ENCODE results near the gene OR2K2. TPM values are rescaled to one million over a fixed set of nuclear protein-coding genes. Genes with fewer than 3 reads are reported as not detected.

The OR2K2 gene
- total RNA-seq = not detected

GRCh38 chr9:111330124-111330523 is at the start of gene OR2K2:
OR2K2 (minus strand) TSS chr9:111330224; CDS start chr9:111328433, 1,791 bp downstream.
- no peaks in the 10 kb centered on the region for H3K27me3 ChIP-seq
- H3K9me3 ChIP-seq = no peaks in the 10 kb centered on the region
- no peak within 1 kb of the TSS for H3K27ac ChIP-seq
- H3K4me3 ChIP-seq = no peak within 1 kb of the TSS
- no peak for TF ChIP-seq POLR2A (IDR thresholded peaks at IDR 0.05)
- TF ChIP-seq, protein P1, sequence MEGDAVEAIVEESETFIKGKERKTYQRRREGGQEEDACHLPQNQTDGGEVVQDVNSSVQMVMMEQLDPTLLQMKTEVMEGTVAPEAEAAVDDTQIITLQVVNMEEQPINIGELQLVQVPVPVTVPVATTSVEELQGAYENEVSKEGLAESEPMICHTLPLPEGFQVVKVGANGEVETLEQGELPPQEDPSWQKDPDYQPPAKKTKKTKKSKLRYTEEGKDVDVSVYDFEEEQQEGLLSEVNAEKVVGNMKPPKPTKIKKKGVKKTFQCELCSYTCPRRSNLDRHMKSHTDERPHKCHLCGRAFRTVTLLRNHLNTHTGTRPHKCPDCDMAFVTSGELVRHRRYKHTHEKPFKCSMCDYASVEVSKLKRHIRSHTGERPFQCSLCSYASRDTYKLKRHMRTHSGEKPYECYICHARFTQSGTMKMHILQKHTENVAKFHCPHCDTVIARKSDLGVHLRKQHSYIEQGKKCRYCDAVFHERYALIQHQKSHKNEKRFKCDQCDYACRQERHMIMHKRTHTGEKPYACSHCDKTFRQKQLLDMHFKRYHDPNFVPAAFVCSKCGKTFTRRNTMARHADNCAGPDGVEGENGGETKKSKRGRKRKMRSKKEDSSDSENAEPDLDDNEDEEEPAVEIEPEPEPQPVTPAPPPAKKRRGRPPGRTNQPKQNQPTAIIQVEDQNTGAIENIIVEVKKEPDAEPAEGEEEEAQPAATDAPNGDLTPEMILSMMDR (IDR thresholded peaks at IDR 0.05) = no peak
- no peak for DNase-seq
- no peaks in the 10 kb centered on the region for H3K36me3 ChIP-seq
- no peaks in the 10 kb centered on the region for H3K4me1 ChIP-seq

DNA sequence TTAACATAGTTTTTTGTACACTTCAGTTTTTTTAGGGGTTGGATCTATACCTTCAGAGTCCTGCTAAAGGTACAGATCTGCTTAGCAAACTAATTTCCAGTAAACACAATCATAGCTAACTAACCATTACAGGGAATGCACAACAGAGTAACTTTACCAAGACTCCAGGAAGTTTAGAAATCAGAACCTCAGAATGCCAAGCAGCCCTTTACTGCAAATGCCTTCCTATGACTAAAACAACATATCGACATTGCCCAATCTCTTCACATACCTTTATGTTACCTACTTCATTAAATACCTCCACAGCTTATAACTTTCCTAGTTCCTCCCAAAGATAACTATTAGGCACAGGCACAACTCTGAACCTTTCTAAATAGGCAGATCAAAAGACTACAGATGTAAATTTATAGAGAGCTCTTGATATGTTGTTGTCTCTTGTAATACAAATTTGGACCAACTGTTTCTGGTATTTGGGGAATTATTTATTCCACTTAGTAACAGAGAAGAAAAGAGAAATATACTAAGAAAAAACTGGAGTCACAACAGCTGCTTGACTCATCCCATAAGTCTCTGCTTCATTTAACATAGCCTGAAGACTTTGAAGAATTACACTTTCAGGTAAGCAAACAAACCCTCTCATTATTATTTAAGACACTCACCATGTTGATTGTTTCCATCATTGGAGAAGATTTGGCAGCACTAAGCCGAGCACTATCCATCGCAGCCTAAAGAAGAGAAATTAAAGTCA is 46.0 kb upstream of the OR2K2 start:
- Histone ChIP-seq H3K36me3 (peaks cover 0 to 95% (median 0%) of the 10 kb centered on the region in 3 donors), H3K9me3 (no peaks in the 10 kb centered on the region), H3K27ac (no peak overlapping the region), H3K4me1 (no peaks in the 10 kb centered on the region), H3K4me3 (no peak overlapping the region), H3K27me3 (no peaks in the 10 kb centered on the region)
- TF ChIP-seq POLR2A (IDR thresholded peaks at IDR 0.05) = no peak
- TF ChIP-seq, protein P1 (IDR thresholded peaks at IDR 0.05) = no peak
- no peak for DNase-seq

DNA sequence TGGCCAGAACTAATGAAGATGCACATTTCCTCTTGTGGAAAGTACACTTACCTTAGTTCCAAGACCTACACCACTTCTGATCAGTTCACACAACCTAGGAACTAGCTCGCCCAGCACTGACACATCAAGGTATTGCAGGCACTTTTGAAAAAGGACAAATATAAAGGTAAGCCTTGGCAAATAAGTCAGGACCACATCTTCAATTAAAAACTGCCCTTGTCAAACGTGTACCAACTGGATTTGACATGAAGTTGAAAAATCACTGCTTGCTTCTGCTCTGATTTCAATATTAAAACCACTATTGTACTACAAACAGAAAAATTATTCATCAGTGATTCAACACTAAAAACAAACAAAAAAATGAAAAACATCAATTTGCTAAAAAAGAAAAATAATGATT is 45.0 kb upstream of the OR2K2 start:
- Histone ChIP-seq H3K36me3 (peaks cover 0 to 96% (median 0%) of the 10 kb centered on the region in 3 donors), H3K4me3 (no peak overlapping the region), H3K27me3 (no peaks in the 10 kb centered on the region), H3K9me3 (no peaks in the 10 kb centered on the region), H3K4me1 (no peaks in the 10 kb centered on the region), H3K27ac (no peak overlapping the region)
- TF ChIP-seq, protein P1 (IDR thresholded peaks at IDR 0.05) = no peak
- no peak for TF ChIP-seq POLR2A (IDR thresholded peaks at IDR 0.05)
- no peak for DNase-seq

DNA sequence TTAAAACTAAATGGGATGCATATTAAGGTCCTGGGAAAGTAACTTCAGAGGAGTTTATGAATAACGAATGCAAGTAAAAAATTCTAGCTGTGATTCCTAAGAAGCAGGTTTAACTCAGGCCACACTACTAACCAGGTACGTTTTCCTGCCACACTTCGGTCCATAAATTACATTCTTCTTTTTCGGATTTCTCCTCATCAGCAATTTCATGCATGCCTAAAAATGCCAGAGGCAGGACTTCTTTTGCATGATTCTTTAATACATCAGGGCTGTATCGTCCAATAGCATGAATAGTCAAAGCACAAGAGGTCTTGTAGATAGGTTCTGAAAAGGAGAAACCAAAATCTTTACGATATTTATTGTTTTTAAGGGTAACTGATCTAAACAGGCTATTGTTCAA is 42.3 kb upstream of the OR2K2 start:
- no peak overlapping the region for H3K4me3 ChIP-seq
- H3K4me1 ChIP-seq = no peaks in the 10 kb centered on the region
- TF ChIP-seq POLR2A (IDR thresholded peaks at IDR 0.05) = no peak
- TF ChIP-seq, protein P1 (IDR thresholded peaks at IDR 0.05) = no peak
- no peak for DNase-seq
- H3K9me3 ChIP-seq = no peaks in the 10 kb centered on the region
- peaks cover 0 to 96% (median 2%) of the 10 kb centered on the region in 3 donors for H3K36me3 ChIP-seq
- no peak overlapping the region for H3K27ac ChIP-seq
- H3K27me3 ChIP-seq = no peaks in the 10 kb centered on the region

- no peak overlapping the region for H3K4me3 ChIP-seq
- H3K27ac ChIP-seq = no peak overlapping the region
- no peaks in the 10 kb centered on the region for H3K27me3 ChIP-seq
- H3K9me3 ChIP-seq = no peaks in the 10 kb centered on the region
- no peaks in the 10 kb centered on the region for H3K4me1 ChIP-seq
- TF ChIP-seq POLR2A (IDR thresholded peaks at IDR 0.05) = no peak
- TF ChIP-seq, protein P1 (IDR thresholded peaks at IDR 0.05) = no peak
- DNase-seq = no peak
- peaks cover 0 to 83% (median 2%) of the 10 kb centered on the region in 3 donors for H3K36me3 ChIP-seq
Observed at GRCh38 chr9:111366978-111367377, 37.0 kb upstream of the OR2K2 start.

All from Peyer's patch (tissue), 4 donors.